ENCODE measurements around the gene SLIT3. TPM values are rescaled to one million over a fixed set of nuclear protein-coding genes. Genes with fewer than 3 reads are reported as not detected.

Gene SLIT3
- total and polyA plus RNA-seq, 9 of the 15 experiments (the other 6 are each of a cell fraction or from before 2014, with no cell fraction given), result 0.01 to 0.04 TPM; not detected in 7

DNA sequence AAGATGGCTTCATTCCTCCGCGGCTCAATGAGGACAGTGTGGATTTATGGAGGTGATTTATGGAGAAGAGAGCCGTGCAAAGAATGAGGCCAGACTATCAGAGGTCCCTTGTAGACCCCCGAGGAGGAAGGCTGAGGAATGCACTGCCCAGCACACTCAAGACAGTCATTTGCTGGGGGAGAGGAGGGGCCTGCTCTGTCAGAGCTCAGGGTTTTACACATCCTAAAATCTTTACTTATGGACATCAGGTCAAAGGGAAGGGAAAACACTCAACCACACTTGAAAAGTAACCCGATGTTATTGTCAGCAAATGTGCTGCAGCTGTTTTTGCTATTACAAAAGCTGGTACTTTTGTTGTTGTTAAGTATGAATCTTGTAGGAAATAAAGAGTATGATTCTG is 289.5 kb downstream of the SLIT3 start:
- DNase-seq (ENCODE audit: extremely low read depth in 1 of 4, low spot score in 3 of 4) (no peak), ATAC-seq (no peak), FAIRE-seq (no peak)
- no peak for TF ChIP-seq EWSR1 (IDR thresholded peaks at IDR 0.05; ENCODE audit: borderline replicate concordance, low read depth, partially characterized antibody)
- no peak for TF ChIP-seq CAMTA2 (CRISPR knock-in tag; conservative IDR thresholded peaks at IDR 0.05)
- TF ChIP-seq ETV1 (tag; conservative IDR thresholded peaks at IDR 0.05; ENCODE audit: low read depth), result no peak
- no peak for TF ChIP-seq NR1H2 (CRISPR knock-in tag; IDR thresholded peaks at IDR 0.05)
- TF ChIP-seq NFE2 (IDR thresholded peaks at IDR 0.05; ENCODE audit: low read depth), result no peak
- no peak for TF ChIP-seq CREM (IDR thresholded peaks at IDR 0.05; ENCODE audit: low read depth)
- no peak for TF ChIP-seq SMARCB1 (IDR thresholded peaks at IDR 0.05; ENCODE audit: insufficient read length, low read depth)
- no peak for TF ChIP-seq TCFL5 (CRISPR knock-in tag; conservative IDR thresholded peaks at IDR 0.05)
- no peak for TF ChIP-seq HDGF (IDR thresholded peaks at IDR 0.05)
- TF ChIP-seq, protein P1, sequence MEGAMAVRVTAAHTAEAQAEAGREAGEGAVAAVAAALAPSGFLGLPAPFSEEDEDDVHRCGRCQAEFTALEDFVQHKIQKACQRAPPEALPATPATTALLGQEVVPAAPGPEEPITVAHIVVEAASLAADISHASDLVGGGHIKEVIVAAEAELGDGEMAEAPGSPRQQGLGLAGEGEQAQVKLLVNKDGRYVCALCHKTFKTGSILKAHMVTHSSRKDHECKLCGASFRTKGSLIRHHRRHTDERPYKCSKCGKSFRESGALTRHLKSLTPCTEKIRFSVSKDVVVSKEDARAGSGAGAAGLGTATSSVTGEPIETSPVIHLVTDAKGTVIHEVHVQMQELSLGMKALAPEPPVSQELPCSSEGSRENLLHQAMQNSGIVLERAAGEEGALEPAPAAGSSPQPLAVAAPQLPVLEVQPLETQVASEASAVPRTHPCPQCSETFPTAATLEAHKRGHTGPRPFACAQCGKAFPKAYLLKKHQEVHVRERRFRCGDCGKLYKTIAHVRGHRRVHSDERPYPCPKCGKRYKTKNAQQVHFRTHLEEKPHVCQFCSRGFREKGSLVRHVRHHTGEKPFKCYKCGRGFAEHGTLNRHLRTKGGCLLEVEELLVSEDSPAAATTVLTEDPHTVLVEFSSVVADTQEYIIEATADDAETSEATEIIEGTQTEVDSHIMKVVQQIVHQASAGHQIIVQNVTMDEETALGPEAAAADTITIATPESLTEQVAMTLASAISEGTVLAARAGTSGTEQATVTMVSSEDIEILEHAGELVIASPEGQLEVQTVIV (CRISPR knock-in tag; IDR thresholded peaks at IDR 0.05; ENCODE audit: borderline replicate concordance), result no peak
- TF ChIP-seq, protein P2, sequence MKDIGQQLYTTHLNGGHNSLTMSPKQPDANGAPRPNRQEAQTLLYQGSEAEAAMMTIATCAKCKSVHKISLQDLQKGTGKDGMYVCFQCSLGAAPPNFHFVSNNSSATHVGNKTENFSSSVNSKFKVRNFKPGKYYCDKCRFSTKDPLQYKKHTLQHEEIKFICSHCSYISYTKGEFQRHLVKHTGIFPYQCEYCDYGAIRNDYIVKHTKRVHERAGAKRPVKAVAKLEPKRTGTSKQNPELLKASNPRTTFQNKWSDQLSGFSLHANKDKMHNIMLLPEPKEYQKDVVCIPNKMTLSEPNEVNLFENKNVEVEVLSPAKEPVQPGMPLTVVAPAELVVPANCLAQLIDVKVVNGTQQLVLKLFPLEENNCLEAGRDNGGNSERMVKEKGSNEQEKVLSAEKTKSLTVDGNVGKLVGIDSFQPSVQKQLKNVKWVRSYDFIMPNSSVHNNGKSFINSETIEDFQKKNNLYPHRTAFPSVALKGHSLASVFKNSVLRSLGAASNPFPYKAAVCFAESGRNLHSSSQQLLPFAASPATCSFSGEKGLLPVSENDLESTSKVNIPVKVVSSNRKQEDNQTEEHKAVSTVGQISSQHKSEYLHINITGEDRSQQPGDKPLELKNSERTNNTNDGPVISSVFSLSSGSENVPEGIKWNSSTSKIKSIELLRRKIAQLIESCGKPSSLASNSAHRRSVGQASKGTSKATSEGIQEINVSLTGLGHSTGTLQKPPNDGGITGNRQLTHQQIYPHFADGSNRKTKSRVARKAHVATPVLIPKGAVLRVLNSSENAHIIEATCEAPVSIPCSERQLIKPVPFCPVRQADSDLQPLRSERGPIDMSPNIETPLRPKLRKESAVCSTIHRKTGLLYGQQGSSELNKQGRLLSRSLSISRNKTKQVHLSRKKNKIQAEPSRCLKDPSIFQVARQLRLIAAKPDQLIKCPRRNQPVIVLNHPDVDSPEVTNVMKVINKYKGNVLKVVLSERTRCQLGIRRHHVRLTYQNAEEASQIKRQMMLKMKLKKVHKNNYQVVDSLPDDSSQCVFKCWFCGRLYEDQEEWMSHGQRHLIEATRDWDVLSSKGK (CRISPR knock-in tag; IDR thresholded peaks at IDR 0.05), result no peak
- TF ChIP-seq, protein P3, sequence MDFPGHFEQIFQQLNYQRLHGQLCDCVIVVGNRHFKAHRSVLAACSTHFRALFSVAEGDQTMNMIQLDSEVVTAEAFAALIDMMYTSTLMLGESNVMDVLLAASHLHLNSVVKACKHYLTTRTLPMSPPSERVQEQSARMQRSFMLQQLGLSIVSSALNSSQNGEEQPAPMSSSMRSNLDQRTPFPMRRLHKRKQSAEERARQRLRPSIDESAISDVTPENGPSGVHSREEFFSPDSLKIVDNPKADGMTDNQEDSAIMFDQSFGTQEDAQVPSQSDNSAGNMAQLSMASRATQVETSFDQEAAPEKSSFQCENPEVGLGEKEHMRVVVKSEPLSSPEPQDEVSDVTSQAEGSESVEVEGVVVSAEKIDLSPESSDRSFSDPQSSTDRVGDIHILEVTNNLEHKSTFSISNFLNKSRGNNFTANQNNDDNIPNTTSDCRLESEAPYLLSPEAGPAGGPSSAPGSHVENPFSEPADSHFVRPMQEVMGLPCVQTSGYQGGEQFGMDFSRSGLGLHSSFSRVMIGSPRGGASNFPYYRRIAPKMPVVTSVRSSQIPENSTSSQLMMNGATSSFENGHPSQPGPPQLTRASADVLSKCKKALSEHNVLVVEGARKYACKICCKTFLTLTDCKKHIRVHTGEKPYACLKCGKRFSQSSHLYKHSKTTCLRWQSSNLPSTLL (IDR thresholded peaks at IDR 0.05), result no peak
- no peak for TF ChIP-seq TARDBP (IDR thresholded peaks at IDR 0.05)
- no TSS peak for BruUV-seq (replicated peaks)
- Histone ChIP-seq H3K9me1 (ENCODE audit: control insufficient read depth, insufficient read depth, low read length) (no peaks in the 10 kb centered on the region), H3K9me3 (replicated peaks; ENCODE audit: control insufficient read depth, insufficient read depth, low read depth, low read length) (no peaks in the 10 kb centered on the region), H4K20me1 (replicated peaks; ENCODE audit: control insufficient read depth, insufficient read depth, low read length) (no peaks in the 10 kb centered on the region), H2AFZ (ENCODE audit: low read depth, low read length) (no peak overlapping the region), H3K4me1 (replicated peaks in 1 of 2; ENCODE audit: control insufficient read depth in 2 of 2, insufficient read depth in 2 of 2, low read length in 2 of 2) (no peaks in the 10 kb centered on the region), H3K4me3 (no peak overlapping the region), H3K27ac (ENCODE audit: extremely low read depth, low read depth, low read length) (no peak overlapping the region), H3K27me3 (ENCODE audit: control insufficient read depth in 2 of 2, insufficient read depth in 2 of 2, low read length in 2 of 2) (peaks cover 0 to 6% of the 10 kb centered on the region in 2 experiments; a peak in 1 of 5 replicates), H3K4me2 (ENCODE audit: insufficient read depth, low read length) (no peak overlapping the region), H3K36me3 (ENCODE audit: control insufficient read depth, insufficient read depth, low read length) (no peaks in the 10 kb centered on the region), H3K79me2 (ENCODE audit: control insufficient read depth, insufficient read depth, low read length) (no peaks in the 10 kb centered on the region), H3K9ac (ENCODE audit: insufficient read depth in 1 of 2, low read depth in 2 of 2, low read length in 2 of 2) (no peak overlapping the region)
- CTCF ChIA-PET (ENCODE audit: low intra/inter-chr PET ratio), result no interaction called here
- in situ Hi-C loops (cut with MboI), result no loop called here
- WGBS (ENCODE audit: insufficient coverage, low coverage, missing lambda C conversion rate), result 0% methylated on average over 5 of the region's 5 CpGs
- intact Hi-C loops (cut with micrococcal nuclease), result no loop called here
- POLR2A ChIA-PET, result interaction anchor here (0.9 kb wide), 1 partner anchor 15 kb away, joined by 3 read pairs; no protein-coding TSS in a partner anchor
